DOHH2 (cell line): ENCODE data around the gene C1orf159.
"Not testable (repeated sequence)": the region's sequence is repeated elsewhere in the genome, so short reads cannot be mapped to it uniquely, and the experiment has no call there.

Experiments used
- H3F3A ChIP-seq: fragments of 200-600 bp; sonication (generic), shearing (Covaris generic); 2 replicates; pipeline ENCODE4 v1.6.0; 2016; ENCODE audit warnings: antibody characterized with exemption, mild to moderate bottlenecking; ENCODE audit not compliant: control insufficient read depth, insufficient read depth
- H3K27ac ChIP-seq: fragments of 200-600 bp; sonication (generic); 2 replicates; pipeline ENCODE4 v1.5.1; 2014; ENCODE audit warnings: low read depth, mild to moderate bottlenecking, low read length, moderate library complexity
- H3K27me3 ChIP-seq: fragments of 200-600 bp; sonication (generic); 2 replicates; pipeline ENCODE4 v1.6.1; 2014; ENCODE audit warnings: mild to moderate bottlenecking, low read length, mixed read lengths; ENCODE audit not compliant: control insufficient read depth
- H3K36me3 ChIP-seq: fragments of 200-600 bp; sonication (generic); 2 replicates; pipeline ENCODE4 v1.6.1; 2014; ENCODE audit warnings: mild to moderate bottlenecking, low read length, moderate library complexity, mixed read lengths; ENCODE audit not compliant: control insufficient read depth
- H3K4me1 ChIP-seq: fragments of 200-600 bp; sonication (generic); 2 replicates; pipeline ENCODE4 v1.6.1; 2014; ENCODE audit warnings: mild to moderate bottlenecking, low read length, mixed read lengths; ENCODE audit not compliant: control insufficient read depth
- H3K4me2 ChIP-seq: fragments of 200-600 bp; sonication (generic); 2 replicates; pipeline ENCODE4 v1.6.0; 2014; ENCODE audit warnings: mild to moderate bottlenecking, low read length, moderate library complexity
- H3K4me3 ChIP-seq: fragments of 200-600 bp; sonication (generic); 2 replicates; pipeline ENCODE4 v1.5.1; 2014; ENCODE audit warnings: mild to moderate bottlenecking, low read length, mixed read lengths
- H3K79me2 ChIP-seq: fragments of 200-600 bp; sonication (generic); 2 replicates; pipeline ENCODE4 v1.6.1; 2014; ENCODE audit warnings: mild to moderate bottlenecking, low read length, mixed read lengths; ENCODE audit not compliant: control insufficient read depth
- H3K9me2 ChIP-seq: fragments of 200-600 bp; sonication (generic); replicated peaks from 2 replicates; pipeline ENCODE4 v1.6.1; 2014; ENCODE audit warnings: mild to moderate bottlenecking, low read length, mixed read lengths; ENCODE audit not compliant: control insufficient read depth
- H3K9me3 ChIP-seq: fragments of 200-600 bp; sonication (generic); 2 replicates; pipeline ENCODE4 v1.6.1; 2014; ENCODE audit warnings: antibody characterized with exemption, low read length, mixed read lengths; ENCODE audit not compliant: control insufficient read depth, insufficient read depth
- H4K20me1 ChIP-seq: fragments of 200-600 bp; sonication (generic); 2 replicates; pipeline ENCODE4 v1.6.0; 2014; ENCODE audit warnings: low read depth, mild to moderate bottlenecking, antibody characterized with exemption, low read length, moderate library complexity; ENCODE audit not compliant: control insufficient read depth, insufficient read depth
- CTCF ChIP-seq: fragments of 200-600 bp; sonication (generic); IDR thresholded peaks from one replicate; pipeline ENCODE4 v1.5.1; 2014; ENCODE audit warnings: antibody characterized with exemption, mild to moderate bottlenecking, low read depth, low read length; ENCODE audit not compliant: poor library complexity, severe bottlenecking
- EZH2phosphoT487 ChIP-seq: fragments of 200-600 bp; sonication (generic); IDR thresholded peaks from 2 replicates; pipeline ENCODE4 v1.6.1; 2017; ENCODE audit warnings: borderline replicate concordance, mild to moderate bottlenecking, antibody characterized with exemption, low read length, moderate library complexity, mixed read lengths

Gene C1orf159

GRCh38 chr1:1080951-1081310, 35.0 kb downstream of the C1orf159 start:
- Histone ChIP-seq H3K9me2 (no peaks in the 10 kb centered on the region), H3K36me3 (no peaks in the 10 kb centered on the region), H4K20me1 (no peaks in the 10 kb centered on the region), H3K79me2 (no peaks in the 10 kb centered on the region), H3K9me3 (no peaks in the 10 kb centered on the region), H3K4me3 (no peak overlapping the region), H3K27me3 (peaks cover 5% of the 10 kb centered on the region; the same call in 1 of the 2 replicates), H3K4me2 (no peak overlapping the region), H3K27ac (no peak overlapping the region), H3K4me1 (peaks cover 11% of the 10 kb centered on the region), H3F3A (no peaks in the 10 kb centered on the region)
- TF ChIP-seq EZH2phosphoT487 (no peak), CTCF (no peak)

GRCh38 chr1:1080122-1080757, 35.6 kb downstream of the C1orf159 start:
- H4K20me1 ChIP-seq = no peaks in the 10 kb centered on the region
- H3K9me3 ChIP-seq = no peaks in the 10 kb centered on the region
- no peak overlapping the region for H3K4me3 ChIP-seq
- H3K4me1 ChIP-seq = peaks cover 11% of the 10 kb centered on the region
- H3K36me3 ChIP-seq = no peaks in the 10 kb centered on the region
- no peak for TF ChIP-seq CTCF
- TF ChIP-seq EZH2phosphoT487 = no peak
- no peaks in the 10 kb centered on the region for H3F3A ChIP-seq
- H3K27me3 ChIP-seq = peaks cover 5% of the 10 kb centered on the region; the same call in 1 of the 2 replicates
- H3K9me2 ChIP-seq = no peaks in the 10 kb centered on the region
- no peaks in the 10 kb centered on the region for H3K79me2 ChIP-seq
- peak overlapping the region; percentile 36; the same call in 1 of the 2 replicates for H3K4me2 ChIP-seq
- no peak overlapping the region for H3K27ac ChIP-seq

- no peak overlapping the region for H3K4me3 ChIP-seq
- H3K4me2 ChIP-seq = peak overlapping the region; percentile 36; the same call in 1 of the 2 replicates
- H3K4me1 ChIP-seq = peaks cover 11% of the 10 kb centered on the region
- no peaks in the 10 kb centered on the region for H4K20me1 ChIP-seq
- H3K27ac ChIP-seq = no peak overlapping the region
- no peaks in the 10 kb centered on the region for H3K79me2 ChIP-seq
- H3K36me3 ChIP-seq = no peaks in the 10 kb centered on the region
- no peaks in the 10 kb centered on the region for H3K9me3 ChIP-seq
- TF ChIP-seq EZH2phosphoT487 (no peak), CTCF (no peak)
- H3K9me2 ChIP-seq = no peaks in the 10 kb centered on the region
- H3F3A ChIP-seq = no peaks in the 10 kb centered on the region
- H3K27me3 ChIP-seq = peaks cover 5% of the 10 kb centered on the region; the same call in 1 of the 2 replicates
These were observed 36.3 kb downstream of the C1orf159 start for GRCh38 chr1:1079408-1080121.

- H3K27me3 ChIP-seq, H3K4me2 ChIP-seq: not testable (repeated sequence)
These were observed 38.5 kb downstream of the C1orf159 start for GRCh38 chr1:1077396-1077795.

More at GRCh38 chr1:1077396-1077795, 38.5 kb downstream of the C1orf159 start:
- H3K4me3 ChIP-seq, H3K27ac ChIP-seq, H3K36me3 ChIP-seq, H3F3A ChIP-seq, H3K9me2 ChIP-seq, H3K79me2 ChIP-seq, H4K20me1 ChIP-seq, H3K9me3 ChIP-seq: not testable (repeated sequence)
- H3K4me1 ChIP-seq = peaks cover 11% of the 10 kb centered on the region
